GM04504 (cell line): Measurements from ENCODE around the gene ARHGAP8.

Experiments used
- DNase-seq: peaks from one replicate; pipeline ENCODE4 v3.0.0-alpha.2; 2012; ENCODE audit warnings: low read depth

The ARHGAP8 gene

GRCh38 chr22:44861245-44861644 lies 108.9 kb downstream of the ARHGAP8 start:
- no peak for DNase-seq

- no peak for DNase-seq
These were observed 109.9 kb downstream of the ARHGAP8 start for GRCh38 chr22:44862281-44862680.

DNA sequence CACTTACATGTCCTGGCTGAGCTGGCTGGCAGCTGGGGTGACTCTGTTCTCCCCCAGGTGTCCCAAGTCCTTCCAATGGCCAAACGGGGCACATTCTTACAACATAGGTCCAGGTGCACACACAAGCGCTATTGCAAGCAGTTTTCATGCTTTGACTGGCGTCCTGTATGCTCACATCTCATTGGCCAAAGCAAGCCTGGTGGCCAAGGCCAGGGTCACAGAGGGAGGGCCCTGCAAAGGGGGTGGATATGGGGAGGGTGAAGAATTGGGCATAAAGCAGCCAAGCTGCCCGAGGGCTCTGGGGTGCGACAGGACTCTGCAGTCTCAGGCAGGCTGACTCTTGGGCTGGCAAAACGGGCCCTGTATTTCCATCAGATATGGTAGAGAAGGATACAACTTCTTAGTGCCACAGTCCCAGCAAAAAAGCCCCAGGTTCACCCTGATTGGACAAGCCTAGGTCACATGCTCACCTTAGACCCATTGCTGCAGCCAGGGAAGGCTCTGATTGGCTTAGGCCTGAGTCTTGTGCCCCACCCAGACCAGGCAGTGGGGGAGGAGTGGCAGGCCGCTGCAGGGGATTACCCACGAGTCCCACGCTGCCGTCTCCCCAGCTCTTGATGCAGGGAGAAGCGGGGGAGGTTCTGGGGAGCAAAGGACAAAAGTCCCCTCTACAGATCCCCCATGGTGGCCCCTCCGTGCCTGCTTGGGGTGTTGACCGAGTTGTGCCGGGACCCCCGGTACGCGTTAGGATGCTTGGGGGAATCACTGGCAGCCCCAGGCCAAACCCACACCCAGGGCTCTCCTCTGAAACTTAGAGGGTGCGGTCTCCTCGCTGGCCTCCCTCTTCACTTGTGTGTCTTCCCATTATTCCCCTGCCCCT lies 110.8 kb downstream of the ARHGAP8 start:
- no peak for DNase-seq

DNA sequence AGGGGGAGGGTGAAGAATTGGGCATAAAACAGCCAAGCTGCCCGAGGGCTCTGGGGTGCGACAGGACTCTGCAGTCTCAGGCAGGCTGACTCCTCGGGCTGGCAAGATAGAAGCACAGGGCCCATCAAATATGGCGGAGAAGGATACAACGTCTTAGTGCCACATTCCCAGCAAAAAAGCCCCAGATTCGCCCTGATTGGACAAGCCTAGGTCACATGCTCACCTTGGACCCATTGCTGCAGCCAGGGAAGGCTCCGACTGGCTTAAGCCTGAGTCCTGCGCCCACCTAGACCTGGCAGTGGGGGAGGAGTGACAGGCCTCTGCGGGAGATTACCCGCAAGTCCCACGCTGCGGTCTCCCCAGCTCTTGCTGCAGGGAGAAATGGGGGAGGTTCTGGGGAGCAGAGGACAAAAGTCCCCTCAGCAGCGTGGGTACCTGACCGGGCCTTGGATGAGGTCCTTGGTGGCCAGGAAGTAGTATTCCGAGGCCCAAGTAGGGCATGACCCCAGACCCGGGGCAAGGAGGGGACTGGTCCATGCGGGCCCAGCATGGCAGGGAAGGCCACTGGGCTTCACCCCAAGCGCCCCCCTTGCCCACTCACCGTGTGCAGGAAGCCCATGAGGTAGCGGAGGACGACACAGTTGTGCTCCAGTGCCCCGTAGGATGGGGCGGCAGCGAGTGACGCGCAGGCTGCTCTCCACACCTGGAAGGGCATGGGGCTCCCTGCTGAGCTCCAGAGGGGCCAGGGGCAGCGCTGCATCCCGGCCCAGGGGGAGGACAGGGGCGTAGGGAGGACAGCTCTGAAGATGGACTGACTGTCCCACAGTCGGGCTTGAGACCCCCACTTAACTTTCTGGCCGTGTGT lies 113.0 kb downstream of the ARHGAP8 start:
- DNase-seq = no peak

DNA sequence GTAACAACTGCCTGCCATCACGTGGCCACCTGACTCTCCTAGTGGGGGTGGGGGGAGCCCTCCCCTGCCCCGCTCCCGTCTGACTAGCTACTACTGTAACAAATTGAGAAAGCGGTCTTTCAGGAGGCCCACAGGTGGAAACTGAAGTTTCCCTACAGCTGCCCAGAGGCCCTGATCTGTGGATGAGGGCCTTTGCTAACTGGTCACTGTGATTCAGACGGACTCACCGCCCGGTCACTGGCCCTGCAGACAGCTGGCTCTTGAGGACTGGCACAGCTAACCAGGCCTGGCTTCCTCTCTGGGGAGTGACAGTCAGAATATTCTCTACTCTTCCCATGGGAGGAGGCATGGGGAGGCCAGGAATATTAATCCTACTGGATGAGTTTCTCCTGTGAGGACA lies 116.8 kb downstream of the ARHGAP8 start:
- no peak for DNase-seq

DNA sequence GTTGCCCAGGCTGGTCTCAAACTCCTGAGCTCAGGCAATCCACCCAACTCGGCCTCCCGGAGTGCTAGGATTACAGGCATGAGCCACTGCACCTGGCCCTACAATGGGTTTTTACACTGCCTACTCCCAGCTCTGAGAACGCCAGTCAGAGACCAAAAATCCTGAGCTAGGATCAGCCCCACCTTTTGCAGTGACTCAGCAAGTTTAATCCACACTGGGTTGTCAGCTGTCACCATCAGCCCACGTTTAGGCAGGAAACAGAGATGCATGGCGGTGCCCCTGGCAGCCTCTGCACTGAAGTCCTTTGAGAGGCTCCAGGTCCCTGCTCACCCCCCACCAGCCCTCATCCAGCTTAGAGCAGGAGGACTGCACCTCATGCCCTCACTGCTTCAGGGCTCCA lies 117.6 kb downstream of the ARHGAP8 start:
- no peak for DNase-seq

- no peak for DNase-seq
These were observed 119.4 kb downstream of the ARHGAP8 start for GRCh38 chr22:44871782-44872181.

GRCh38 chr22:44876921-44877320 lies 124.5 kb downstream of the ARHGAP8 start:
- DNase-seq = no peak

DNA sequence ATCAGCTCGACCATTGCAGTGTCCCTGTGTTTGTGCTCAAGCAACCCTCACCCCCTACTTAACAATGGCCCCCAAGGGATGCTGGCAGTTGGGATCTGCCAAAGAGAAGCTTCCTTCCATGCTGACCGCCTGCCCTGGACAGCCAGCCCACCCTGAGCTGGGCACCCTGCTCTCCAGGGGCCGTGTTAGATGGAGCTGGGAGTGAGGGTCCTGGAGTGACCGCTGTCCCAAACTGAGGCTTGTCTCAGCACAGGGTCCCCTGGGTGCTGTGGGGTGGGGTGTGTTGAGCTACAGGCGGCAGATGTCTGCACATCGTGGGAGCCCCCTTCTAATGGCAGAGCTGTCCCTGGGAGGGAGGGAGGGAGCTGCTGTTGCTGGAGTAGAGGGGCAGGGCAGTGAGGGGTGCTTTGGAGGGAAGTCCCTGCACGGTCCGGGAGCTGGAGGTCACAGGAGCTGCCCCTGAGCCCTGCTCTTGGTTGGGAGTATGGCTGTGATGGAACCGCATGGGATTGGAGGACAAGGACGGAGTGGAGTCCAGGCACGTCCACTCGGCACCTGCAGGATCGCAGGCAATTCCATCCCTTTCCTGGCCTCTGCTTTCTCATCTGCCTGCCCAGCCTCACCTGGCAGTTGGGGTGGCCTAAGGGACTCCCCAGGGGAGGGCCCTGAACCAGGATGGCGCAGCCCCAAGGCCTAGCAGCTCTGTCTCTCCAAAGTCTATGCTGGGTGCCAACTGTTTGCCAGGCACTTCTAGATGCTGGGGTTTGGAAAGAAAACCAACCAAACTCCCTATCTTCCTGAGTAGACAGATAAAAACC lies 126.3 kb downstream of the ARHGAP8 start:
- no peak for DNase-seq

DNA sequence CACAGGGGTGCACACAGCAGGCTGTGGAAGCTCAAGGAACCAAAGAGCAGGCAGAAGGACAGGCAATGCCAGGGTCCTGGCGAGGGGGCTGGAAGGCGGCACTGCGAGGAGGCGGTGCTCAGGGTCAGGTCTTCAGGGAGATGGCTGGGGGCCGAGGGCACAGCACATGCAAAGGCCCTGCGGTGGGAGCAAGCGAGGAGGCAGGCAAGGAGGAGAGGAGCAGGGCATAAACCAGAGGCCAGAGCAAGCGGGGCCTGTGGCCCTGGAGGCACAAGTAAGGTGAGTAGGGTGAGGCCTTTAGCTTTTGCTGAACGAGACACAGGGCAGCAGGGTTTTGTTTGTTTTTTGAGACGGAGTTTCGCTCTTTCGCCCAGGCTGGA lies 126.9 kb downstream of the ARHGAP8 start:
- no peak for DNase-seq

- DNase-seq = no peak
These were observed 128.4 kb downstream of the ARHGAP8 start for GRCh38 chr22:44880610-44881290.

DNA sequence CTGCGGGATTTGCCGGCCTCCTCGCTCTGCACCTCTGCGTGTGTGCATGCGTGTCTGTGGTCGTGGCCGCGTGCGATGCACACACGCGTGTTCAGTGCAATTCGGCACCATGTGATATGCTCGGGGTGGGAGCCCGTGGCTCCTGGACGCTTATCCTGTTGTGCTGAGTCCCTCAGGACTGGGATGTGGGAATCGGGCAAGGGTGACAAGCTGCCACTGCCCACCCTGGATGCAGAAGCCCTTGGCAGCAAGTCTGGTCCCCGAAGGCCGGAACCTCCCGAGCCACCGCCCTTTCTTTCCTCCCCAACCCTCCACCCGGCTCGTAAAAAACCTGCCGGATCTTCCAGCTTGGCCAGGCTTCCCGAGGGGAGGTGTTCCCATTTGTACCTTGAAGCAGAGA lies 129.2 kb downstream of the ARHGAP8 start:
- DNase-seq = no peak

DNA sequence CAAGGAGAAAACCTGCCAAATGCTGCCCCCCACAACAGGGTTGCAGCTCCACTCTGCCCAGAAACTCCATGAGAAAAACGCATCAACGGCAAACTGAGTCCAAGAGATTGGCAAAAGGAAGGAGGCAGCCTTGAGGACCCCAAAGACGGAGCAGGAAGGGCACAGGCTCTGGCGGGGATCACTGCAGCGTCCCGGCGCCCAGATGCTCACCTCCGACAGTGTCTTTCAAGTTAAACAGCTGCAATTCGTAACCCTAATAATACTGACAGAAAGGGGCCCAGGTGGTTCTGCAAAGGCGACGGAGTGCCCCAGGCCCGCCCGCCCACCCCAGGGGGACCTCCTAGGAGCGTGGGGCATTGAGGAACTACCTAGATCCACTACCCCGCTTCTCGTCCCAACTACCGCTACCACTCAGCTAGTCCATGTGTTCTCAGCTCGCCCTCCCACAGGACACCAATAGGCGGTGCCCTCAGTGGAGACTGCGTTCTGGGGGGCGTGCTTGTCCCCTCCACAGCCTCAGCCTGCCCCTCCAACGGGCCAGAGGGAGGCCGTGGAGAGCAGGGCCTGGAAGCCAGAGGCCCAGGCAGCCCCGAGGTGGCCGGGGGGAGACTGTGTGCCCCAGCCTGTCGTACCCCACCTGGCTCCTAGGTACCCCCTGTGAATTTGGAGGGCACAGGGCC lies 130.0 kb downstream of the ARHGAP8 start:
- DNase-seq = no peak

DNA sequence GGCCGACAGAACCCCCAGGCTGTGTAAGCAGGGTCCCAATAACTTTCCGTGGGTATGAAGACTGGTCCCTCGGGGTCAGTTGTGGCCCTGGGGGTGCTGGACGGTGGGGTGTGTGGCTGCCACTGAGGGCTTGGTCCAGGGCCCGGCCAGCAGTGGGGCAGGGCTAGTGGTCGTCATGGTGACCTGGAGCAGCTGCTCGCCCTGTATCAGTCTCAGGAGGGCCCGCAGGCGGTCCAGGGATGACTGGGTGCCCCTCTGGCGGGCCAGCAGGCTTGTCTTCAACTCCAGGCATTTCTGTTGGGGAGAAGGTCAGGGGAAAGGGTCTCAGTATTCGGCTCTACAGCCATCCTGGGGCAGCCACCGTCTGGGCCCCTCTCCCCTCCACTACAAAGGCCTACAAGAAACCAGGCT lies 130.6 kb downstream of the ARHGAP8 start:
- no peak for DNase-seq

GRCh38 chr22:44884562-44884961 lies 132.2 kb downstream of the ARHGAP8 start:
- no peak for DNase-seq

- DNase-seq = no peak
These were observed 132.8 kb downstream of the ARHGAP8 start for GRCh38 chr22:44884968-44885805.

- no peak for DNase-seq
These were observed 133.5 kb downstream of the ARHGAP8 start for GRCh38 chr22:44885806-44886360.

DNA sequence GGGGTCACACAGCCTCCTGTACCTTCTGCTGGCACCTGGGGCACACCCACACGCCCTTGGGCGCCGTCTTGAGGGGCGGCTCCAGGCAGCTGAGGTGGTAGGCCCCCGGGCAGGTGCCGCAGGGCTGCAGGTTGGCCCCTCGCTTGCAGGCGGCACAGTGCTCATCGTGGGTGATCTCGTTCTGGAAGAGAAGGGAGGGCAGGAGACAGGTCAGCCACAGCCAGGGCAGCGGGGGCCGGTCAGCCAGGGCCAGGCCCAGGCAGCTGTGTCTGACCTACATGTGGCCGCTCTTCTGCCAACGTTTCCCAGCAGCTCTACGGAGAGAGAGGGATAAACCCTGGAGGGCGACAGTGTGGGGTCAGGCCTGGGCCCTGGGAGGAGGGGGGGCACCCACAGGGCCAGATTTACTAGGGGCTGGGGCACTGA lies 135.6 kb downstream of the ARHGAP8 start:
- no peak for DNase-seq

GRCh38 chr22:44888491-44889254 lies 136.3 kb downstream of the ARHGAP8 start:
- DNase-seq = no peak
